Prostate gland (tissue), 2 donors: ENCODE results near the gene MT3.

Experiments used
- CTCF ChIP-seq, 4 experiments: fragments of 200-600 bp in 2 of 4; fragments of 450-650 bp in 2 of 4; sonication (generic) in 2 of 4; IDR thresholded peaks; 1 replicate in 3 of 4; 2 replicates in 1 of 4; pipeline ENCODE4 v1.5.1; 2016 to 2019; ENCODE audit warnings: antibody characterized with exemption in 4 of 4, mild to moderate bottlenecking in 2 of 4, moderate library complexity in 2 of 4
- POLR2A ChIP-seq: fragments of 450-650 bp; IDR thresholded peaks from one replicate; pipeline ENCODE4 v1.6.1; 2016; ENCODE audit warnings: antibody characterized with exemption, mild to moderate bottlenecking
- POLR2AphosphoS5 ChIP-seq: sonication (generic); formaldehyde crosslinking; IDR thresholded peaks from one replicate; pipeline ENCODE4 v1.6.1; 2017; ENCODE audit warnings: antibody characterized with exemption

GRCh38 chr16:56610017-56610608, 20.8 kb downstream of the MT3 start:
- no peak for TF ChIP-seq CTCF (IDR thresholded peaks at IDR 0.05)
- TF ChIP-seq POLR2A = peak; percentile 15
- TF ChIP-seq POLR2AphosphoS5 = peak; percentile 37
